ENCODE measurements around the gene PRR5L.
A peak's percentile ranks its signal among the peaks of the same experiment; 100 is the strongest.

Gene PRR5L

DNA sequence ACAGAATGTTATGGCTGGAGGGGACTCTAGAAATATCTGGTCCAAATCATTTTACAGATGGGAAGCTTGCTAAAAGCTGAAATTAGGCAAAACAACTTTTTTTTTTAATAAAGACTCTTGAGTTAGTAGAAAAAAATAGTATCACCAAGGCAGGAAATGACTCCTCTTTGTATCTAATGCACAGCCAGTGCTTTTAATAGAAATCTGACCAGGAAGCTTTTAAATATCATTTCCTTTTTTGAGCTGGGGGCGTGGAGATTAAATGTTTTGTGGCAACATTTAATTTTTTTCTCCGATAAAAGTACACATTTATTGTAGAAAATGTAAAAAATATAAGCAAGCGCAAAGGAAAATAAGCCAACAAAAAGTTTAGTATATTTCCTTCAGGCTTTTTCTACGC is 191.5 kb downstream of the PRR5L start:
- no peak for DNase-seq (ENCODE audit: insufficient read length)
- TF ChIP-seq TAF1 (IDR thresholded peaks at IDR 0.05; ENCODE audit: borderline replicate concordance, low read depth, low read length), result no peak
- TF ChIP-seq POLR2A (IDR thresholded peaks at IDR 0.05; ENCODE audit: low read depth, low read length), result no peak
- TF ChIP-seq POLR2AphosphoS5 (IDR thresholded peaks at IDR 0.05; ENCODE audit: low read depth, low read length), result no peak
- FAIRE-seq, result no peak

DNA sequence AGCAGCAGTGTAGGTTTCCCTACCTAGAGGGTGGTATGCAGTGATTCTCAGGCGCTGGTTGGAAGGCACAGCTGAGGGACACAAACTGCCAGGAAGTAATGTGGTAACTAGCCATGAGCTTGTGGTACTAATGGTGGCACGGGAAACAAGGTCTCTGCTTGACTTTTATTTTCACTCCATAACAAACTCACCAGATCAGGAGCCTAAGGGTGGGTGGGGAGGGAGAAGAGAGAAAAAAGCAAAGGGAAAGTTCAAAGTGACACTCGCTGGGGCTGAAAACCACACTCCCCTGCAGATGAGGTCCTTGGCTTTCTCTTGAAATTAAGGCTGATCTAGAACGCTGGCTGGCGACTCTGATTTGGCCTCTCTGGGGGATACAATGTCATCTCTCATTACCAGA is 192.0 kb downstream of the PRR5L start:
- FAIRE-seq (peak; percentile 80), DNase-seq (ENCODE audit: insufficient read length) (no peak)
- TF ChIP-seq TAF1 (IDR thresholded peaks at IDR 0.05; ENCODE audit: borderline replicate concordance, low read depth, low read length), result no peak
- TF ChIP-seq POLR2A (IDR thresholded peaks at IDR 0.05; ENCODE audit: low read depth, low read length), result no peak
- TF ChIP-seq POLR2AphosphoS5 (IDR thresholded peaks at IDR 0.05; ENCODE audit: low read depth, low read length), result no peak

DNA sequence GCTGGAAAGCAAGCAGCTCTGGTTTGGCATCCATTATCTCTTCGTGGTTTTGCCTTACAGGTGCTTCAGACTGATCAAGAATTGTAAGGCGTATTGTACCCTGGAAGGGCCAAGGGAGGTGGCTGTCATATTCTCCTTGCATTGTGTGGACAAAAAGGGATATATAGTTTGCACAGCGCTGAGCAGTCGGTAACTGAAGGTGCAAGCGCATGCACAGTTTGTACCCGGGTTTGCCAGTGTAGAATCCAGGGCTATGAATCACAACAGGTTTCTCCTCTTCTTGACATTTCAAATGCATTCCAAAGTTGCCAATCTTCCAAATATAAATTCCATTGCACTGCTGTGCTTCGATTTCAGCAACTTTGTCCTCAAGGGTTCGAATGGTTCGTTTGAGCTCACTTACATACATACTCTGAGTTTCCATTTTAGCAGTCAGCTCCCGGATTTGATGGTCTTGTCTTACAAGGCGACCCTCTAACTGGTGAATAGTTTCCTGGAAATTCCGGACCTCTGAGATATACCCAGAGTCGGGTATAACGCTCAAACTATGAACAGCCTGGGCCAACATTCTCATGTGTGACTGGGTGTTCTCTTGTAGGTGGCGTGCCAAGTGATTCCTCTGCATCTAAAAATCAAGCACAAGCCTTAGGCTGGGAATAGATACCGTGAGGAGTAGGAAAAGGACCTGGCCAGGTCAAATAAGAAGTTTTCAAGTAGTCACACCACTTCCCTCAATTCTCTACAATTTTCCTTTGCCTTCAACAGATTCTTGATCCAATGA is 194.1 kb downstream of the PRR5L start:
- no peak for DNase-seq (ENCODE audit: insufficient read length)
- no peak for TF ChIP-seq POLR2A (IDR thresholded peaks at IDR 0.05; ENCODE audit: low read depth, low read length)
- TF ChIP-seq POLR2AphosphoS5 (IDR thresholded peaks at IDR 0.05; ENCODE audit: low read depth, low read length), result no peak
- no peak for TF ChIP-seq TAF1 (IDR thresholded peaks at IDR 0.05; ENCODE audit: borderline replicate concordance, low read depth, low read length)
- no peak for FAIRE-seq

DNA sequence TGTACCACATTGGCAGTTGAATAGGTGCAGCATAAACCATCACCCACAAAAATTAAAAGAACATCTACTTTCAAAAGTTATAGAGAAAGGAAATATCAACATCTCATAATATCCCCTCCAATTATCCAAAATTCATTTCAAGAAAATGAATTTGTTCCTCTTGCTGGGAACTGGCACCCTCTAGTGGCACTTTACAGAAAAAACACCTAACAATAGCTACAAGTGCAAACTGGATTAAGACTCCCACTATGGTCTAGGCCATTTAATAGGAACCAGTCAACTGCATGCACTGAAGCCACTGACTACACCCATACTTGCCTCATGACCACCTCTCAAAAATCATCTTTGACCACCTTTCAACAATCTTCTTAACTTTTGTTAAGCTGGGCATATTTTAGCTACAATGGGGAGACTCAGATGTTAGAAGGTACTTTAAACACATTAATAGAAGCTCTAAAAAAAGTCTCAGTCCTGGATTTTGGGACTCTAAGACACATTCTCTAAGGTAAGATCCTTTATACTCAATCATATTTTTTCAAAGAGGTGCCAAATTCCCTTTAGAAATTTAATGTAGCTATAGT is 196.7 kb downstream of the PRR5L start:
- FAIRE-seq, result peak; percentile 94
- peak; percentile 25 for DNase-seq (ENCODE audit: insufficient read length)
- TF ChIP-seq POLR2A (IDR thresholded peaks at IDR 0.05; ENCODE audit: low read depth, low read length) (no peak), POLR2AphosphoS5 (IDR thresholded peaks at IDR 0.05; ENCODE audit: low read depth, low read length) (no peak), TAF1 (IDR thresholded peaks at IDR 0.05; ENCODE audit: borderline replicate concordance, low read depth, low read length) (no peak)

DNA sequence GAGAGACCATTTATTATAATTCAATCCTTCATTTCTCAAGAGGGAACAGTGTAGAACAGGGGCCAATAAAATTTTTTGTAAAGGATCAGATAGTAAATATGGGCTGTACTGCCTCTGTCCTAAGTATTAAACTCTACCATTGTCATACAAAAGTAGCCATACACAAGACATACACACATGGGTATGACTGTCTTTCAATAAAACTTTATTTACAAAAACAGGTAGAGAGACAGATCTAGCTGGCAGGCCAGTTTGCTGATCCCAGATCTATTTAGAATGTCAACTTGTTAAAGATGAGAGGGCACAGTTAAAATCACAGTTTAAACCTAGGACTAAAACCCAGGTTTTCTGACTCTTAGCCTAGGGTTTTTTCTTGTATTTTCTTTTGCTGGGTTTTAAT is 197.2 kb downstream of the PRR5L start:
- FAIRE-seq (no peak), DNase-seq (ENCODE audit: insufficient read length) (no peak)
- TF ChIP-seq POLR2A (IDR thresholded peaks at IDR 0.05; ENCODE audit: low read depth, low read length), result no peak
- TF ChIP-seq POLR2AphosphoS5 (IDR thresholded peaks at IDR 0.05; ENCODE audit: low read depth, low read length), result no peak
- TF ChIP-seq TAF1 (IDR thresholded peaks at IDR 0.05; ENCODE audit: borderline replicate concordance, low read depth, low read length), result no peak

DNA sequence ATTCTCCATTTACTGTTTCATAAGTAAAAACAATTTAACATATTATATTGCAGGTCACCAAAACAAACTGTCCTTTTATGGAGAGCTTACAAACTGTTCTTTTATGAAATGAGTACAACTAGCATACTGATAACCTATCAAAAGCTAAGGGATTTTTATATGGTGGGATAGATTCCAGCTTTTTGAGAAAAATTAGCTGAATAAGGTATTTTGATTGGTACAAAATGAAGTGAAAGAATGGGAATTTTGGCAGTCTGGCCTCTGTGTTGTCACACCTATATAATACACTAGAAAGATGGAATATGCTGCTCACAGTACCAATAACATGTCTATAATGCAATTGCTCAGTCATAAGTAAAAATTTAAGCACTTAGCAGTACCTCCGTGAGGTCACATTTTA is 202.6 kb downstream of the PRR5L start:
- DNase-seq (ENCODE audit: insufficient read length), result no peak
- TF ChIP-seq TAF1 (IDR thresholded peaks at IDR 0.05; ENCODE audit: borderline replicate concordance, low read depth, low read length) (no peak), POLR2AphosphoS5 (IDR thresholded peaks at IDR 0.05; ENCODE audit: low read depth, low read length) (no peak), POLR2A (IDR thresholded peaks at IDR 0.05; ENCODE audit: low read depth, low read length) (no peak)
- FAIRE-seq, result no peak

DNA sequence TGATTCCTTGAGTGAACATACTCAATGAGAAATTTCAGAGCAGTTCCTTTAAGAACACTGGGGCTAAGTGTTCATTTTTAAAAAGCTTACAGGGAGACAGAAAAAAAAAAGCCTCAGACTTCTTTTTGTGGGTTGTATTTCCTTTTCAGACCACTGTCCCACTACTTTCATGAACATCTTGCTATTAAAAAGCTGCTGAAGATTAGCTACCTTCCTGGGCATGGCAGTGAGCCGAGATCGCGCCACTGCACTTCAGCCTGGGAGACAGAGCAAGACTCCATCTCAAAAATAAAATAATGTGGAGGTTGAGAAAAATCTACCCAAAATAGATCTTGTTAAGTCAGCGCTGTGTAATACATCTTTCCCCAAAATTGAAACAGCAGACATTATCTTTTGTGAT is 203.2 kb downstream of the PRR5L start:
- TF ChIP-seq TAF1 (IDR thresholded peaks at IDR 0.05; ENCODE audit: borderline replicate concordance, low read depth, low read length) (no peak), POLR2A (IDR thresholded peaks at IDR 0.05; ENCODE audit: low read depth, low read length) (no peak), POLR2AphosphoS5 (IDR thresholded peaks at IDR 0.05; ENCODE audit: low read depth, low read length) (no peak)
- DNase-seq (ENCODE audit: insufficient read length), result no peak
- FAIRE-seq, result no peak

DNA sequence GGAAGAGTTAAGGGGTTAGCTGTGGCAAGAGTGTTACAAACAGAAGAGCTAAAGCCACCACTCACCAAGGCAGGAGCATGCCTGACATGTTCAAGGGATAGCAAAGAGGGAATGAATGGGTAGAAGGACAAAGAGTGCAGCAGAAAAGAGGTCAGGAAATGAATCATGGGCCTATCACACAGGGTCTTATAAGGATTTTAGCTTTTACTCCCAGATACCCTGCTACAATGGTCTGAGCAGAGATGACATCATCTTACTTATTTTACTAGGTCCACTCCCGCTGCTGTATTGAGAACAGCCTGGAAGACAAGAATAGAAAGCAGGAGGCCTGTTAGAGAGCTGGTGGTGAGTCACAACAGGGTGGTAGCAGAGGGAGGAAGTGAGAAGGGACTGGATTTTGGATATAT is 204.2 kb downstream of the PRR5L start:
- peak; percentile 87 for FAIRE-seq
- no peak for DNase-seq (ENCODE audit: insufficient read length)
- TF ChIP-seq TAF1 (IDR thresholded peaks at IDR 0.05; ENCODE audit: borderline replicate concordance, low read depth, low read length) (no peak), POLR2AphosphoS5 (IDR thresholded peaks at IDR 0.05; ENCODE audit: low read depth, low read length) (no peak), POLR2A (IDR thresholded peaks at IDR 0.05; ENCODE audit: low read depth, low read length) (peak; percentile 19; the same call in 1 of the 2 replicates)

DNA sequence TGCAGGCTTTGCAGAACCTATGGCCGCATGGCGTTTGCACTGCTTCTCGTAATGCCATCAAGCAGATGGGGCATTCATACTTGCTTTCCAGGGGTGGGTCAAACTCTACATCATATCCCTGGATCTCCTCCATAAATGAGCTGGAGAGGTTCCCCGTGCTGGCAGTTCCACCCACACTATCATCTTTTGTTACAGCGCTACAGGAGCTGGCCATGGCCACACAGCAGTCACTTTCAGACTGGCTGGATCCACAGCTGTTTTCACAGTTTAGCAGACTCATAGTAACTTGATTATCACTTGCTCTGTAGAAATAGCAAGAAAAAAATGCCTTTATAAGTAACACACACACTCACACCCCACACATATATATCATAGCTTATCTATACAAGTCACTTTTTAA is 205.1 kb downstream of the PRR5L start:
- FAIRE-seq (peak; percentile 77), DNase-seq (ENCODE audit: insufficient read length) (no peak)
- TF ChIP-seq POLR2A (IDR thresholded peaks at IDR 0.05; ENCODE audit: low read depth, low read length), result no peak
- no peak for TF ChIP-seq POLR2AphosphoS5 (IDR thresholded peaks at IDR 0.05; ENCODE audit: low read depth, low read length)
- no peak for TF ChIP-seq TAF1 (IDR thresholded peaks at IDR 0.05; ENCODE audit: borderline replicate concordance, low read depth, low read length)

DNA sequence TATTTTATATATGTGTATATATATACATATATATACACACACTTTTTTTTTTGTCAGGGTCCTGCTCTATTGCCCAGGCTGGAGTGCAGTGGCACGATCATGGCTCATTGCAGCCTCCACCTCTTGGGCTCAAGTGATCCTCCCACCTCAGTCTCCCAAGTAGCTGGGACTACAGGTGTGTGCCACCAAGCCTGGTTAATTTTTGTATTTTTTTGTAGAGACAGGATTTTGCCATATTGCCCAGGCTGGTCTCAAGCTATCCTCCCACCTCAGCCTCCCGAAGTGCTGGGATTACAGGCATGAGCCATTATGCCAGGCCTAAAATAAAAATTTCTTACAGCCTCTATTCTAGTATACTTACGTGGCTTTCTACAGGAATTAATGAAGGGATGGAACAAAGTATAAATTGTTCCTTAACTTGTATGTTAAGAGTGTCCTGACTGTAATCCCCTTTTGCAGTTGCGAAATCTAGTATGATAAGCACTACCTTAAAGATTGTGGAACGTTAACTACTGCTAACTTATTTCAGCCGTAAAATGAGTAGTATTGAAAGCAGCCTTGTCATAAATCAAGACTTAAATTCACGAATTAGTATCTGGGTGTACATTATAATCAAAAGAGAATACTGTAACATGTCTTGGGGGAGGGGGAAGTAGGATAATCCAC is 211.9 kb downstream of the PRR5L start:
- FAIRE-seq (peak; percentile 54), DNase-seq (ENCODE audit: insufficient read length) (no peak)
- TF ChIP-seq TAF1 (IDR thresholded peaks at IDR 0.05; ENCODE audit: borderline replicate concordance, low read depth, low read length) (no peak), POLR2A (IDR thresholded peaks at IDR 0.05; ENCODE audit: low read depth, low read length) (no peak), POLR2AphosphoS5 (IDR thresholded peaks at IDR 0.05; ENCODE audit: low read depth, low read length) (no peak)

DNA sequence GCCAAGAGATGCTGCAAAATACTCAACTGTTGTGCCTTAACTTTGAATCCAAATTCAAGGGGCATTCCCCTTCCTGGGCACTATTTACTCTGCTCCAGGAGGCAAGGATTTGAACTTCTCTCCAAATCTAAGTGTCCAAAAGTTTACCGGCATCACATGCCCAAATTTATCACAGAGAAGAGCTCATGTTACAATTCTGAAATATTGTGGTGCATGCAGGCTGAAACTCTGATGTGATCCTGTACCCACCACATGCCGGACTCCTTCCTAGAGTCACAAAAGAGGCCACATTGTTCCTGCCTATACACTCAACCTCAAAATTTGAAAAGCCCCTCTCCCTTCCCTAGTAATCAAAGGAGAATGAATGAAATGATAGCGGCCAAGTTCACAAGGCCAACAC is 212.7 kb downstream of the PRR5L start:
- peak; percentile 54 for FAIRE-seq
- no peak for DNase-seq (ENCODE audit: insufficient read length)
- no peak for TF ChIP-seq TAF1 (IDR thresholded peaks at IDR 0.05; ENCODE audit: borderline replicate concordance, low read depth, low read length)
- TF ChIP-seq POLR2AphosphoS5 (IDR thresholded peaks at IDR 0.05; ENCODE audit: low read depth, low read length), result no peak
- TF ChIP-seq POLR2A (IDR thresholded peaks at IDR 0.05; ENCODE audit: low read depth, low read length), result no peak
